Measurements from ENCODE around the gene RFX4. TPM values are rescaled to one million over a fixed set of nuclear protein-coding genes. Genes with fewer than 3 reads are reported as not detected.

RFX4 gene
- total and polyA plus RNA-seq, 2 donors (not counting 3 experiments of a cell fraction or from before 2014, with no cell fraction given) = not detected

- POLR2A ChIA-PET = no interaction called here
- Histone ChIP-seq H3K9me1 (replicated peaks; ENCODE audit: control insufficient read depth, extremely low read depth, insufficient read depth, low read length) (no peaks in the 10 kb centered on the region), H3K4me2 (ENCODE audit: insufficient read depth, low read length) (no peak overlapping the region), H3K9ac (replicated peaks; ENCODE audit: extremely low read depth, insufficient read depth, low read length) (no peak overlapping the region), H3K9me3 (replicated peaks; ENCODE audit: control insufficient read depth, insufficient read depth, low read length) (no peaks in the 10 kb centered on the region), H3K27ac (ENCODE audit: insufficient read depth, low read depth, low read length) (no peak overlapping the region), H3K4me1 (ENCODE audit: control insufficient read depth, extremely low read depth, insufficient read depth, low read length) (no peaks in the 10 kb centered on the region), H3K4me3 (replicated peaks in 1 of 3; ENCODE audit: insufficient read depth in 1 of 3, low read depth in 1 of 3, low read length in 3 of 3) (no peak overlapping the region), H3K79me2 (ENCODE audit: control insufficient read depth, insufficient read depth, low read length) (no peaks in the 10 kb centered on the region), H3K27me3 (ENCODE audit: control insufficient read depth in 2 of 2, insufficient read depth in 2 of 2, low read length in 2 of 2) (no peaks in the 10 kb centered on the region), H4K20me1 (replicated peaks; ENCODE audit: control insufficient read depth, extremely low read depth, insufficient read depth, low read length) (no peaks in the 10 kb centered on the region), H2AFZ (ENCODE audit: low read depth, low read length) (no peak overlapping the region), H3K36me3 (ENCODE audit: control insufficient read depth in 2 of 2, extremely low read depth in 1 of 2, insufficient read depth in 2 of 2, low read length in 2 of 2) (no peaks in the 10 kb centered on the region)
- intact Hi-C loops (cut with micrococcal nuclease) (no loop called here), dilution Hi-C loops (cut with MboI; ENCODE audit: extremely low pct_ligation_motif_present, low sequenced_read_pairs) (no loop called here)
- CTCF ChIA-PET = interaction anchor here (0.6 to 1.7 kb wide), 2 partner anchors 31 to 744 kb away, joined by 3 read pairs; no protein-coding TSS in a partner anchor
- no peak for DNase-seq (ENCODE audit: low read depth, low spot score)
- TF ChIP-seq MYC (IDR thresholded peaks at IDR 0.05; ENCODE audit: low read depth, low read length) (no peak), EZH2 (IDR thresholded peaks at IDR 0.05; ENCODE audit: borderline replicate concordance, low read depth, low read length, severe bottlenecking) (no peak), POLR2AphosphoS5 (IDR thresholded peaks at IDR 0.05; ENCODE audit: insufficient read depth, low read depth, low read length) (no peak), CTCF (IDR thresholded peaks at IDR 0.05; ENCODE audit: extremely low read depth in 1 of 2, insufficient read depth in 1 of 2, low read depth in 1 of 2, low read length in 2 of 2) (no peak), POLR2A (IDR thresholded peaks at IDR 0.05; ENCODE audit: low read depth, low read length) (no peak), FOS (IDR thresholded peaks at IDR 0.05; ENCODE audit: borderline replicate concordance, insufficient read depth, low read length) (no peak), JUN (IDR thresholded peaks at IDR 0.05; ENCODE audit: borderline replicate concordance, insufficient read depth, insufficient read length, low read depth) (no peak), MAX (IDR thresholded peaks at IDR 0.05; ENCODE audit: insufficient read depth, insufficient read length) (no peak), GATA2 (IDR thresholded peaks at IDR 0.05; ENCODE audit: insufficient read depth, insufficient read length, low read depth, low read length) (no peak)
- no peak for FAIRE-seq
- BruUV-seq (replicated peaks) = no TSS peak
Observed at GRCh38 chr12:106648736-106649135, 65.9 kb downstream of the RFX4 start.

Measured in endothelial cell of umbilical vein (primary cell).